ENCODE data around the gene CCL17. TPM values are rescaled to one million over a fixed set of nuclear protein-coding genes. Genes with fewer than 3 reads are reported as not detected.

CCL17 gene
- total RNA-seq, 1 experiment from 2014 or later = not detected

- Histone ChIP-seq H3K9me3 (ENCODE audit: insufficient read depth, low read depth) (no peaks in the 10 kb centered on the region), H4K20me1 (ENCODE audit: insufficient read depth) (no peaks in the 10 kb centered on the region), H2AFZ (no peak overlapping the region), H3F3A (ENCODE audit: insufficient read depth, low read depth) (peaks cover 18% of the 10 kb centered on the region; the same call in 1 of the 2 replicates), H3K9me2 (ENCODE audit: insufficient read depth) (no peaks in the 10 kb centered on the region), H3K79me2 (ENCODE audit: low read depth) (no peaks in the 10 kb centered on the region), H3K4me1 (replicated peaks; ENCODE audit: insufficient read depth) (peaks cover 36% of the 10 kb centered on the region), H3K4me3 (no peak overlapping the region), H3K27ac (no peak overlapping the region), H3K4me2 (no peak overlapping the region), H3K36me3 (ENCODE audit: low read depth) (no peaks in the 10 kb centered on the region), H3K27me3 (ENCODE audit: insufficient read depth, low read depth) (no peaks in the 10 kb centered on the region)
- ChIA-PET CTCF (no interaction called here), POLR2A (ENCODE audit: unreplicated experiment) (no interaction called here)
- DNase-seq = no peak
- BruUV-seq (replicated peaks) = no TSS peak
- no peak for TF ChIP-seq EZH2 (IDR thresholded peaks at IDR 0.05; ENCODE audit: low read depth)
- no peak for TF ChIP-seq CTCF (conservative IDR thresholded peaks at IDR 0.05)
- intact Hi-C loops (cut with micrococcal nuclease; ENCODE audit: unreplicated experiment) = no loop called here
Observed at GRCh38 chr16:57384248-57385070, 20.1 kb upstream of the CCL17 start.

- Histone ChIP-seq H3K4me2 (no peak overlapping the region), H3K27ac (no peak overlapping the region), H3K79me2 (ENCODE audit: low read depth) (no peaks in the 10 kb centered on the region), H3K27me3 (ENCODE audit: insufficient read depth, low read depth) (no peaks in the 10 kb centered on the region), H3K4me3 (no peak overlapping the region), H3K9me2 (ENCODE audit: insufficient read depth) (no peaks in the 10 kb centered on the region), H3K9me3 (ENCODE audit: insufficient read depth, low read depth) (no peaks in the 10 kb centered on the region), H3F3A (ENCODE audit: insufficient read depth, low read depth) (peaks cover 13% of the 10 kb centered on the region; the same call in 1 of the 2 replicates), H4K20me1 (ENCODE audit: insufficient read depth) (no peaks in the 10 kb centered on the region), H3K4me1 (replicated peaks; ENCODE audit: insufficient read depth) (peaks cover 33% of the 10 kb centered on the region), H2AFZ (no peak overlapping the region), H3K36me3 (ENCODE audit: low read depth) (no peaks in the 10 kb centered on the region)
- ChIA-PET POLR2A (ENCODE audit: unreplicated experiment) (no interaction called here), CTCF (no interaction called here)
- no peak for TF ChIP-seq CTCF (conservative IDR thresholded peaks at IDR 0.05)
- no peak for TF ChIP-seq EZH2 (IDR thresholded peaks at IDR 0.05; ENCODE audit: low read depth)
- no TSS peak for BruUV-seq (replicated peaks)
- intact Hi-C loops (cut with micrococcal nuclease; ENCODE audit: unreplicated experiment) = no loop called here
- DNase-seq = no peak
Observed at GRCh38 chr16:57385083-57385482, 19.5 kb upstream of the CCL17 start.

- Histone ChIP-seq H3K27me3 (ENCODE audit: insufficient read depth, low read depth) (no peaks in the 10 kb centered on the region), H3K4me3 (no peak overlapping the region), H3K9me3 (ENCODE audit: insufficient read depth, low read depth) (no peaks in the 10 kb centered on the region), H2AFZ (no peak overlapping the region), H3K4me2 (no peak overlapping the region), H3K9me2 (ENCODE audit: insufficient read depth) (no peaks in the 10 kb centered on the region), H3F3A (ENCODE audit: insufficient read depth, low read depth) (peaks cover 14% of the 10 kb centered on the region), H3K79me2 (ENCODE audit: low read depth) (no peaks in the 10 kb centered on the region), H4K20me1 (ENCODE audit: insufficient read depth) (no peaks in the 10 kb centered on the region), H3K36me3 (ENCODE audit: low read depth) (no peaks in the 10 kb centered on the region), H3K4me1 (replicated peaks; ENCODE audit: insufficient read depth) (peaks cover 32% of the 10 kb centered on the region), H3K27ac (no peak overlapping the region)
- BruUV-seq (replicated peaks) = no TSS peak
- intact Hi-C loops (cut with micrococcal nuclease; ENCODE audit: unreplicated experiment) = no loop called here
- ChIA-PET CTCF (no interaction called here), POLR2A (ENCODE audit: unreplicated experiment) (no interaction called here)
- no peak for TF ChIP-seq EZH2 (IDR thresholded peaks at IDR 0.05; ENCODE audit: low read depth)
- no peak for TF ChIP-seq CTCF (conservative IDR thresholded peaks at IDR 0.05)
- DNase-seq = no peak
Observed at GRCh38 chr16:57386381-57386951, 18.1 kb upstream of the CCL17 start.

Data from PC-9 (cell line).